HepG2 (cell line): ENCODE results near the gene DDRGK1. TPM values are rescaled to one million over a fixed set of nuclear protein-coding genes. Genes with fewer than 3 reads are reported as not detected.
A peak's percentile ranks its signal among the peaks of the same experiment; 100 is the strongest.

Source experiments
- AKAP8 ChIP-seq: sonication (generic); formaldehyde crosslinking; IDR thresholded peaks from 2 replicates; pipeline ENCODE4 v1.5.1; 2020; ENCODE audit warnings: mild to moderate bottlenecking, missing genetic modification reagents
- CREM ChIP-seq, 2 experiments: sonication (generic) in 1 of 2; formaldehyde crosslinking in 1 of 2; IDR thresholded peaks; 2 replicates each; pipeline versions ENCODE4 v1.4.0 to v1.6.1; 2016 to 2020; ENCODE audit warnings: antibody characterized with exemption in 1 of 2, mild to moderate bottlenecking in 1 of 2, missing genetic modification reagents in 1 of 2
- DRAP1 ChIP-seq: IDR thresholded peaks from 2 replicates; pipeline ENCODE4 v1.6.1; 2016; ENCODE audit warnings: missing genetic modification reagents, missing compliant biosample characterization
- EEA1 ChIP-seq: sonication (generic); formaldehyde crosslinking; IDR thresholded peaks from 2 replicates; pipeline ENCODE4 v1.5.1; 2020; ENCODE audit warnings: mild to moderate bottlenecking, missing genetic modification reagents, borderline replicate concordance
- ERF ChIP-seq: IDR thresholded peaks from 2 replicates; pipeline ENCODE4 v1.6.1; 2018; ENCODE audit warnings: missing biosample characterization, missing genetic modification reagents
- GFI1 ChIP-seq: sonication (generic); formaldehyde crosslinking; IDR thresholded peaks from 2 replicates; pipeline ENCODE4 v1.5.0; 2020; ENCODE audit warnings: missing genetic modification reagents, mild to moderate bottlenecking, borderline replicate concordance
- GTF2F1 ChIP-seq: fragments of 150-350 bp; IDR thresholded peaks from 2 replicates; pipeline ENCODE4 v1.6.1; 2014; ENCODE audit warnings: low read length
- MAFF ChIP-seq: IDR thresholded peaks from 2 replicates; pipeline ENCODE4 v1.6.1; 2011; ENCODE audit warnings: low read depth, low read length, improper control_type of control experiment
- MTA1 ChIP-seq: sonication (generic); formaldehyde crosslinking; IDR thresholded peaks from 2 replicates; pipeline ENCODE4 v1.4.0; 2020; ENCODE audit warnings: missing genetic modification reagents, mild to moderate bottlenecking, borderline replicate concordance
- NFYC ChIP-seq: IDR thresholded peaks from 2 replicates; pipeline ENCODE4 v1.6.1; 2016; ENCODE audit warnings: missing genetic modification reagents, missing compliant biosample characterization
- TSC22D2 ChIP-seq: sonication (generic); formaldehyde crosslinking; IDR thresholded peaks from 2 replicates; pipeline ENCODE4 v1.5.1; 2020; ENCODE audit warnings: missing genetic modification reagents, mild to moderate bottlenecking, borderline replicate concordance
- ZKSCAN1 ChIP-seq: fragments of 150-350 bp; IDR thresholded peaks from 2 replicates; pipeline ENCODE4 v1.6.1; 2014; ENCODE audit warnings: low read length
- ZNF124 ChIP-seq: sonication (generic); formaldehyde crosslinking; IDR thresholded peaks from 2 replicates; pipeline ENCODE4 v1.4.0; 2020; ENCODE audit warnings: missing genetic modification reagents
- ZNF660 ChIP-seq: sonication (generic); formaldehyde crosslinking; IDR thresholded peaks from 2 replicates; pipeline ENCODE4 v1.5.1; 2020; ENCODE audit warnings: mild to moderate bottlenecking, low read depth, missing genetic modification reagents, borderline replicate concordance
- ZNF772 ChIP-seq: sonication (generic); formaldehyde crosslinking; IDR thresholded peaks from 2 replicates; pipeline ENCODE4 v1.5.0; 2020; ENCODE audit warnings: mild to moderate bottlenecking, missing genetic modification reagents
- ZSCAN30 ChIP-seq: sonication (generic); formaldehyde crosslinking; IDR thresholded peaks from 2 replicates; pipeline ENCODE4 v1.5.0; 2020; ENCODE audit warnings: mild to moderate bottlenecking, missing genetic modification reagents
- polyA plus RNA-seq, 8 experiments: library from polyadenylated mRNA; depleted of rRNA in 3 of 8; stranded (reverse) in 7 of 8; unstranded in 1 of 8; fragments of >200 nt; fragmentation: Illumina TruSeq in 4 of 8; extraction: Trizol in 4 of 8; gene quantifications; 2 replicates each; pipeline versions ENCODE4 v1.2.1 to v1.2.3, GENCODE V29; 2011 to 2016; ENCODE audit warnings: low read depth in 4 of 8, missing spikeins in 1 of 8, mixed read lengths in 1 of 8; ENCODE audit not compliant: insufficient read depth in 1 of 8
- total RNA-seq, 5 experiments: library from RNA; depleted of rRNA; stranded (reverse); fragments of >200 nt; fragmentation: Illumina TruSeq; extraction: Trizol; gene quantifications; 2 replicates each; pipeline ENCODE4 v1.2.3, GENCODE V29; 2016; ENCODE audit warnings: low read depth in 1 of 5
- TF ChIP-seq, protein P1 (sequence below): sonication (generic); formaldehyde crosslinking; IDR thresholded peaks from 2 replicates; pipeline ENCODE4 v1.4.0; 2020; ENCODE audit warnings: mild to moderate bottlenecking, missing genetic modification reagents
- TF ChIP-seq, protein P2 (sequence below): sonication (generic); formaldehyde crosslinking; conservative IDR thresholded peaks from 2 replicates; pipeline ENCODE4 v1.4.0; 2020; ENCODE audit warnings: missing genetic modification reagents
- TF ChIP-seq, protein P3 (sequence below): IDR thresholded peaks from 2 replicates; pipeline ENCODE4 v1.6.1; 2016; ENCODE audit warnings: missing compliant biosample characterization, missing genetic modification reagents, borderline replicate concordance

DDRGK1 gene
- total and polyA plus RNA-seq, 2 of the 13 experiments (the other 11 are each of a cell fraction or from before 2014, with no cell fraction given), result 96.7 to 149 TPM

- TF ChIP-seq, protein P1, sequence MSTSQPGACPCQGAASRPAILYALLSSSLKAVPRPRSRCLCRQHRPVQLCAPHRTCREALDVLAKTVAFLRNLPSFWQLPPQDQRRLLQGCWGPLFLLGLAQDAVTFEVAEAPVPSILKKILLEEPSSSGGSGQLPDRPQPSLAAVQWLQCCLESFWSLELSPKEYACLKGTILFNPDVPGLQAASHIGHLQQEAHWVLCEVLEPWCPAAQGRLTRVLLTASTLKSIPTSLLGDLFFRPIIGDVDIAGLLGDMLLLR, result peak; percentile 78; the same call in 1 of the 2 replicates
- TF ChIP-seq GFI1 (CRISPR knock-in tag), result no peak; the same call in 1 of the 2 replicates
- peak; percentile 65; the same call in 1 of the 2 replicates for TF ChIP-seq ZNF772
- TF ChIP-seq MAFF, result no peak
- TF ChIP-seq DRAP1 (CRISPR knock-in tag), result no peak; the same call in 1 of the 2 replicates
- no peak for TF ChIP-seq ZSCAN30 (CRISPR knock-in tag)
- peak; percentile 86; the same call in 1 of the 2 replicates for TF ChIP-seq AKAP8
- TF ChIP-seq ZNF124 (CRISPR knock-in tag), result peak; percentile 92; the same call in 1 of the 2 replicates
- peak; percentile 84; the same call in 1 of the 2 replicates for TF ChIP-seq TSC22D2 (CRISPR knock-in tag)
- TF ChIP-seq, protein P2, sequence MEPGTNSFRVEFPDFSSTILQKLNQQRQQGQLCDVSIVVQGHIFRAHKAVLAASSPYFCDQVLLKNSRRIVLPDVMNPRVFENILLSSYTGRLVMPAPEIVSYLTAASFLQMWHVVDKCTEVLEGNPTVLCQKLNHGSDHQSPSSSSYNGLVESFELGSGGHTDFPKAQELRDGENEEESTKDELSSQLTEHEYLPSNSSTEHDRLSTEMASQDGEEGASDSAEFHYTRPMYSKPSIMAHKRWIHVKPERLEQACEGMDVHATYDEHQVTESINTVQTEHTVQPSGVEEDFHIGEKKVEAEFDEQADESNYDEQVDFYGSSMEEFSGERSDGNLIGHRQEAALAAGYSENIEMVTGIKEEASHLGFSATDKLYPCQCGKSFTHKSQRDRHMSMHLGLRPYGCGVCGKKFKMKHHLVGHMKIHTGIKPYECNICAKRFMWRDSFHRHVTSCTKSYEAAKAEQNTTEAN (CRISPR knock-in tag), result 0 out of 2 replicates have a peak, but pooled peaks have one; percentile 22
- peak; percentile 84; the same call in 1 of the 2 replicates for TF ChIP-seq MTA1 (CRISPR knock-in tag)
- no peak for TF ChIP-seq CREM (IDR thresholded peaks at IDR 0.05)
- no peak for TF ChIP-seq CREM (CRISPR knock-in tag; IDR thresholded peaks at IDR 0.05)
- TF ChIP-seq NFYC (CRISPR knock-in tag), result 0 out of 2 replicates have a peak, but pooled peaks have one; percentile 21
- no peak for TF ChIP-seq ZNF660 (CRISPR knock-in tag)
- TF ChIP-seq, protein P3, sequence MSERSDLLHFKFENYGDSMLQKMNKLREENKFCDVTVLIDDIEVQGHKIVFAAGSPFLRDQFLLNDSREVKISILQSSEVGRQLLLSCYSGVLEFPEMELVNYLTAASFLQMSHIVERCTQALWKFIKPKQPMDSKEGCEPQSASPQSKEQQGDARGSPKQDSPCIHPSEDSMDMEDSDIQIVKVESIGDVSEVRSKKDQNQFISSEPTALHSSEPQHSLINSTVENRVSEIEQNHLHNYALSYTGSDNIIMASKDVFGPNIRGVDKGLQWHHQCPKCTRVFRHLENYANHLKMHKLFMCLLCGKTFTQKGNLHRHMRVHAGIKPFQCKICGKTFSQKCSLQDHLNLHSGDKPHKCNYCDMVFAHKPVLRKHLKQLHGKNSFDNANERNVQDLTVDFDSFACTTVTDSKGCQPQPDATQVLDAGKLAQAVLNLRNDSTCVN (CRISPR knock-in tag), result peak; percentile 65; the same call in 1 of the 2 replicates
- no peak for TF ChIP-seq GTF2F1
- peak; percentile 55; the same call in 1 of the 2 replicates for TF ChIP-seq EEA1 (CRISPR knock-in tag)
- TF ChIP-seq ZKSCAN1, result peak; percentile 37; the same call in 1 of the 2 replicates
- TF ChIP-seq ERF (CRISPR knock-in tag), result peak; percentile 96
Measured at GRCh38 chr20:3218307-3218988, 14.0 kb upstream of the DDRGK1 start (continued).
